ENCODE results near the gene CDC42. TPM values are rescaled to one million over a fixed set of nuclear protein-coding genes. Genes with fewer than 3 reads are reported as not detected.

Gene CDC42
- polyA plus RNA-seq, 1 donor from 2014 or later, result 913 TPM

DNA sequence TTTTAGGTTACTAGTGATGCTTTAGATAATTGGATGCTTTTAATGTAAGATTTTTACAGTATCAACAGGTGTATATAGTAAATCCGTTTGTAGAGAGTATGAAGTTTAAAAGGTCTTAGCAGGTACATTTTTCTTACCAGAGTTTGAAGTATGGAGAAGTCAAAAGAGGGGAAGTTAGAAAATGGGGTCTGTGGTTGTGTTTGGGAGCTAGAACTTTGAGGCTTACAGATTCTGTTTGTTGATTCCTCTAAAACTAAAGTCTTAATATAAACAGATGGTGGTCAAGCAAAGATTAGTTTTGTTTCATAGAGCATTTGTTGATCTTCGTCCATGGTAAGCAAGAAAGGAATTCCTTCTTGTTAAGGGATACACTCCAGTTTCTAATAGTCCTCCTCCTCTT, 35.8 kb downstream of the CDC42 start:
- TF ChIP-seq EP300 (conservative IDR thresholded peaks at IDR 0.05; ENCODE audit: poor library complexity, severe bottlenecking), result no peak
- TF ChIP-seq CTCF (IDR thresholded peaks at IDR 0.05; ENCODE audit: poor library complexity, severe bottlenecking), result no peak
- TF ChIP-seq EZH2 (IDR thresholded peaks at IDR 0.05; ENCODE audit: borderline replicate concordance, insufficient read depth, low read length, poor library complexity, severe bottlenecking), result no peak
- Histone ChIP-seq H3K79me2 (replicated peaks; ENCODE audit: insufficient read depth, low read length) (peaks cover 46% of the 10 kb centered on the region), H3K9me3 (ENCODE audit: low read length) (no peaks in the 10 kb centered on the region), H3K27me3 (ENCODE audit: insufficient read depth, low read depth, low read length) (no peaks in the 10 kb centered on the region), H4K20me1 (ENCODE audit: insufficient read depth) (peaks cover 29% of the 10 kb centered on the region), H3K36me3 (ENCODE audit: insufficient read depth, low read length) (no peaks in the 10 kb centered on the region), H3K27ac (ENCODE audit: low read length) (no peak overlapping the region), H3K4me2 (ENCODE audit: low read length) (no peak overlapping the region), H2AFZ (ENCODE audit: low read depth, low read length) (no peak overlapping the region), H3F3A (ENCODE audit: insufficient read depth, low read length, poor library complexity, severe bottlenecking) (no peaks in the 10 kb centered on the region), H3K4me3 (ENCODE audit: low read length) (no peak overlapping the region), H3K9ac (ENCODE audit: low read length) (no peak overlapping the region), H3K9me2 (ENCODE audit: insufficient read depth, low read length) (no peaks in the 10 kb centered on the region)

- no peaks in the 10 kb centered on the region for H3K36me3 ChIP-seq (ENCODE audit: insufficient read depth, low read length)
- peaks cover 29% of the 10 kb centered on the region for H4K20me1 ChIP-seq (ENCODE audit: insufficient read depth)
- peaks cover 40% of the 10 kb centered on the region for H3K79me2 ChIP-seq (replicated peaks; ENCODE audit: insufficient read depth, low read length)
- H3K27me3 ChIP-seq (ENCODE audit: insufficient read depth, low read depth, low read length), result no peaks in the 10 kb centered on the region
- no peak overlapping the region for H2AFZ ChIP-seq (ENCODE audit: low read depth, low read length)
- H3K4me3 ChIP-seq (ENCODE audit: low read length), result no peak overlapping the region
- H3K4me2 ChIP-seq (ENCODE audit: low read length), result no peak overlapping the region
- H3K9me2 ChIP-seq (ENCODE audit: insufficient read depth, low read length), result no peaks in the 10 kb centered on the region
- no peaks in the 10 kb centered on the region for H3F3A ChIP-seq (ENCODE audit: insufficient read depth, low read length, poor library complexity, severe bottlenecking)
- no peak for TF ChIP-seq SMC3 (conservative IDR thresholded peaks at IDR 0.05; ENCODE audit: poor library complexity)
- TF ChIP-seq TAF1 (IDR thresholded peaks at IDR 0.05; ENCODE audit: low read depth), result no peak
- TF ChIP-seq CTCF (IDR thresholded peaks at IDR 0.05; ENCODE audit: poor library complexity, severe bottlenecking), result no peak
- TF ChIP-seq EP300 (conservative IDR thresholded peaks at IDR 0.05; ENCODE audit: poor library complexity, severe bottlenecking), result no peak
- no peak for TF ChIP-seq RAD21 (conservative IDR thresholded peaks at IDR 0.05)
- no peak for TF ChIP-seq MXI1 (conservative IDR thresholded peaks at IDR 0.05; ENCODE audit: poor library complexity, severe bottlenecking)
- TF ChIP-seq POLR2AphosphoS5 (IDR thresholded peaks at IDR 0.05), result no peak
- TF ChIP-seq EZH2 (IDR thresholded peaks at IDR 0.05; ENCODE audit: borderline replicate concordance, insufficient read depth, low read length, poor library complexity, severe bottlenecking), result no peak
- TF ChIP-seq, protein P1, sequence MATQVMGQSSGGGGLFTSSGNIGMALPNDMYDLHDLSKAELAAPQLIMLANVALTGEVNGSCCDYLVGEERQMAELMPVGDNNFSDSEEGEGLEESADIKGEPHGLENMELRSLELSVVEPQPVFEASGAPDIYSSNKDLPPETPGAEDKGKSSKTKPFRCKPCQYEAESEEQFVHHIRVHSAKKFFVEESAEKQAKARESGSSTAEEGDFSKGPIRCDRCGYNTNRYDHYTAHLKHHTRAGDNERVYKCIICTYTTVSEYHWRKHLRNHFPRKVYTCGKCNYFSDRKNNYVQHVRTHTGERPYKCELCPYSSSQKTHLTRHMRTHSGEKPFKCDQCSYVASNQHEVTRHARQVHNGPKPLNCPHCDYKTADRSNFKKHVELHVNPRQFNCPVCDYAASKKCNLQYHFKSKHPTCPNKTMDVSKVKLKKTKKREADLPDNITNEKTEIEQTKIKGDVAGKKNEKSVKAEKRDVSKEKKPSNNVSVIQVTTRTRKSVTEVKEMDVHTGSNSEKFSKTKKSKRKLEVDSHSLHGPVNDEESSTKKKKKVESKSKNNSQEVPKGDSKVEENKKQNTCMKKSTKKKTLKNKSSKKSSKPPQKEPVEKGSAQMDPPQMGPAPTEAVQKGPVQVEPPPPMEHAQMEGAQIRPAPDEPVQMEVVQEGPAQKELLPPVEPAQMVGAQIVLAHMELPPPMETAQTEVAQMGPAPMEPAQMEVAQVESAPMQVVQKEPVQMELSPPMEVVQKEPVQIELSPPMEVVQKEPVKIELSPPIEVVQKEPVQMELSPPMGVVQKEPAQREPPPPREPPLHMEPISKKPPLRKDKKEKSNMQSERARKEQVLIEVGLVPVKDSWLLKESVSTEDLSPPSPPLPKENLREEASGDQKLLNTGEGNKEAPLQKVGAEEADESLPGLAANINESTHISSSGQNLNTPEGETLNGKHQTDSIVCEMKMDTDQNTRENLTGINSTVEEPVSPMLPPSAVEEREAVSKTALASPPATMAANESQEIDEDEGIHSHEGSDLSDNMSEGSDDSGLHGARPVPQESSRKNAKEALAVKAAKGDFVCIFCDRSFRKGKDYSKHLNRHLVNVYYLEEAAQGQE (IDR thresholded peaks at IDR 0.05; ENCODE audit: borderline replicate concordance), result no peak
- no peaks in the 10 kb centered on the region for H3K9me3 ChIP-seq (ENCODE audit: low read length)
- H3K27ac ChIP-seq (ENCODE audit: low read length), result no peak overlapping the region
- H3K9ac ChIP-seq (ENCODE audit: low read length), result no peak overlapping the region
Observed at GRCh38 chr1:22089134-22089571, 36.6 kb downstream of the CDC42 start.

All from neural cell (in vitro differentiated cells).